GM21447 (cell line): ENCODE data around the gene IFITM5.
"Not testable (repeated sequence)": the region's sequence is repeated elsewhere in the genome, so short reads cannot be mapped to it uniquely, and the experiment has no call there.

Experiments used
- ATAC-seq: cut with Tn5 transposase; IDR thresholded peaks from one replicate; pipeline ENCODE4 v1.9.1; 2021; ENCODE audit not compliant: unreplicated experiment

Gene IFITM5

DNA sequence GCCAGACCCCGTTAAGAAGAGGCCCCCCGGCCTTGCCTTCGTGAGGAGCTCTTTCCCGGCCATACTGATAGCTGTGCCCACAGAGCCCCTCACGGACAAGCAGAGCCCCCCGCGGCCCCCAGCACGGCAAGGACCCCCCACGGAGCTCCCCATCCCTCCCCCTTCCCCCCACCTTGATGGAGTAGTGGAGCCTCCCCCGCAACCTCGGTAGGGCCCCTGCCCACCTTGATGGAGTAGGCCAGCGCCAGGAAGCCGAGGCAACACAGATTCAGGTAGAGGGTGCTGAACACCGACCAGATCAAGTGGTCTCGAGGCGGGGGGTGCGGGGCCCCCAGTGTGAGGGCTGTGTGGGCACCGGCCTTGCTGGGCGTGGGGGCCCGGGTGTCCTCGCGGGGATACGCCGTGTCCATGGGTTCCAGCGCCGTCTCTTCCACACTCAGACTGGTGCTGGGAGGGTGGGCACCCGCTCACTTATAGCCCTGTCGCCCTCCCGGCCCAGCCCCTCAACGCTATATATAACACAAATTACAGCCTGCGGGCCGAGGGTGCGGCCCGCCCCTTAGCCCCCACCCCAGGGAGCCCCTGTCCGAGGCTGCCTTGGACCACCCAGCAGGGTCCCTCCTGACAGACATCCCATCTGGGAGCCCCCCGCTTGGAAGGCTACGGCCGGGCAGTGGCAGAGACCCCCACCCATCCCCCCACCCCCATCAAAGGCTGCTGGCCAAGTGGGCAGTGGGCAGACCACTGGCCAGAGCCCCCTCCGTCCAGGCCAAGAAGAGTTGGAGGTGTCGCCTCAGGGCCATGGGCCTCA is at the start of gene IFITM5:
IFITM5 (minus strand) TSS at position 446 of the 811 bp plus-strand sequence; CDS start at position 410, 36 bp downstream.
- no peak for ATAC-seq

DNA sequence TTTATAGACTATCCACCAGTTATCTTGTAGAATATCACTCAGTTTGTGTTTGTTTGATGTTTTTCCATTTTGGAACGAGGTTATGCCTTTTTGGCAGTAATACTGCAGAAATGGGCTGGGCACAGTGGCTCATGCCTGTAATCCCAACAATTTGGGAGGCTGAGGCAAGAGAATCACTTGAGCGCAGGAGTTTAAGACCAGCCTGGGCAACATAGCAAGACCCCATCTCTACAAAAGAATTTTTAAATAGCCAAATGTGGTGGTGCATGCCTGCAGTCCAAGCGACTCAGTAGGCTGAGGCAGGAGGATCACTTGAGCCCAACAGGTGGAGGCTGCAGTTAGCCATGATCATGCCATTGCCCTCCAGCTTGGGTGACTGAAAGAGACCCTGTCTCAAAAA is 47.2 kb upstream of the IFITM5 start:
- ATAC-seq = no peak

- no peak for ATAC-seq
Measured at GRCh38 chr11:344836-345578, 45.7 kb upstream of the IFITM5 start.

DNA sequence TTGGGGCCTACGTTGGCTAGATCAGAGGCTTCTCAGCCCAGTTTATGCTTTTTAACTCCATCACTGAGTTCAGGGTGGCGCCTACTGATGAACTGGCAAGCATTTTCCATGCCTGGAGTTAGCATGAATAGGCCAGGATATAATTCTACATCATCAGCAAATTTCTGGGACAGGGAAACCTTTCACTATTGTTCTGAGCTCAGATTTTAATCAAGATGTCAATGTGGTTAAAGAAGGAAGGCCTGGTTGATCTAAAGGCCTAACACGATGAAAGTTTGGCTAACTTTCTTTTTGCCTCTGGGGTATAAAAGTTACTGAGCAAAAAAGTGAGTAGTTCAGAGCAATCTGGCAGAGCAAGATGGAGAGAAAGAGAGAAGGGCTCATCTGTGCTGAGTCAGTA is 43.0 kb upstream of the IFITM5 start:
- ATAC-seq = no peak

DNA sequence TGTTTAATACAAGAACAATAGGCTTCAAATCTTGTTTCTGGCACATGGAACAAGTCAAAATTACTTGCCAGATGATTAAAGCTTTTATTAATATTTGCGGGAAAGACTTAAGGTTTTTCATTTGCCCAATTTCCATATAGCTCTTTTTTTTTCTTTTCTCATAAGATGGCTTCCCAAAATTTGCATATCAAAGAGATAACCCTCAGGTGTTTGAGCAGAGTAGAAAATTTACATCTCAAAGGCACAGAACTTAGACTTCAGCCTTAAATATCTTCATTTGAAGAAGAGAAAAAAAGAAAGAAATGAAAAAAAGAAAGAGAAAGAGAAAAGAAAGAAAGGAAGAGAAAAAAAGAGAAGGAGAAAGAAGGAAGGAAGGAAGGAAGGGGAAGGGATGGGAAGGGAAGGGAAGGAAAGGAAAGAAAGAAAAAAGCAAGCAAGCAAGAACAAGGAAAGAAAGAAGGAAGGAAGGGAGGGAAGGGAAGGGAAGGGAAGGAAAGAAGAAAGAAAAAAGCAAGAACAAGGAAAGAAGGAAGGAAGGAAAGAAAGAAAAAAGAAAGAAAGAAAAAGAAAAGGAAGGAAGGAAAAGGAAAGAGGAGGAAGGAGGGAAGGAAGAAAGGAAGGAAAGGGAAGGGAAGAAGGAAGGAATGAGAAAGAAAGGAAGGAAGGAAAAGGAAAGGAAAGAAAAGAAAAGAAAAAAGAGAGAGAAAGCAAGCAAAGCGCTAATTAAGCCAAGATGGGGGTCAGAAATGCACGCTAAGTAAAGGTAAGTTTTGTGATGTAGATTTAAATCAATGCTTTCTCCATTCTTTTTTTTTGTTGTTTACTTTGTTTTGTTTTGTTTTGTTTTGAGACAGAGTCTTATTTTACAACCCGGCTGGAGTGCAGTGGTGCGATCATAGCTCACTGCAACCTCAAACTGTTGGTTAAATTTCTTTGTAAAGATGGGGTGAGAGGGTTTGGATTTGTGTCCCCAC is 41.5 kb upstream of the IFITM5 start:
- no peak for ATAC-seq

DNA sequence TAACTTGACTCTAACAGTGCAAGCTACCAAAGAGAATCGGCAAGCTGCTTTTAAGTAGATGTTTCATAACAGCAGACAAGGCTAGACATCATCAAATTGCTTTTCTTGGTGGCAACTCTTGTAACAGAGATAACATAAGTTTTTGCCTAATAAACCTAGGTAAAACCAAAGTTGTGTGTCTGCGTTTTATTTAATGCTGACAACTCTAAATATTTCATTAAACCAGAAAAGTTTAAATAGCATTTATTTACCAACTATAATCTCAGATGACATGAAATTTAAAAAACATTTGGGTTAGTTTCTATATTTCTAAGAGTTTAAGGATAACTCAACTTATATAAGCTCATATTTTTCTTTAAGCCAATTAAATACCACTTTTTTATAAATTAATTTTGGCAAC is 40.6 kb upstream of the IFITM5 start:
- no peak for ATAC-seq

GRCh38 chr11:337711-338110 is 38.4 kb upstream of the IFITM5 start:
- no peak for ATAC-seq

GRCh38 chr11:336659-337198 is 37.4 kb upstream of the IFITM5 start:
- ATAC-seq = no peak

DNA sequence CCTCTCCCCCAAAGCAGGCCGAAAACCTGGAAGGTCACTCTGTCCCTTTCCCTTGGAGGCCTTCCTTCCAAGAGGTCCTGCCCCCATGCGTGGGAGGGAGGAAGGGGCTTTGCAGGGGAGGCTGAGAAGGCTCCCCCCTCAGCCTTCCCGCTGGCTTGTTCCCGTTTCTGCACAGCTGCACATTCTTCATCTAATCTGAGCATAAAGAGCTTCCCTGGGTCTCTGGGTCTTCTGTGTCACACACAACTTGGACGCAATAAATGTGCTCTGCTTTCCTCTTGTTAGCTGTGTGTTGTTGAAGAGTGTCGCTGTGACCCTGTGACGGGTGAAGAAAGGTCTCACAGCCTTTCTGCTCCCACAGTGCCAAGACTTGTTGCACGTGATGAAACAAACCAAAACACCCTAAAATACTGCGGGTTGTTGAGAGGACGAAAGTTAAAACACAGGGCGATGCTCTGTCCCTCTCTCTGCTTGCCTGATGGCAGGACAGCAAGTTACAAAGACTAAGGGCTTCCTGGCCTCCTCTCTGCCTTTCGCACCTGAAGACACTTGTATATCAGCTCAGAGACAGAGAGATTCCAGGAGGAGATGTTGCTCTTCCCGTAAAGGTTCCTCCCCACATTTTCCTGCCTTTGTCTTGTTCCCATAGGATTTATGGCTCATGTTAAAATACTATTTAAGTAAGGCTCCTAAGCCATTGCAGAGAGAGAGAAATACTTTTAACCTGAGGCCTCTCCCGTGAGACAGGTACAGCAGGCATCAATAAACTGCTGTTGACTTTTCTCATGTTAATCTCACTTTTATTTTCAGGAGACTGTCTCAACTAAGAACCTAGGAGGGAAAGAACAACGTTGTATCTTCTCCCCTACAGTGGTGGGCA is 36.7 kb upstream of the IFITM5 start:
- no peak for ATAC-seq

- ATAC-seq = no peak
Measured at GRCh38 chr11:334264-334994, 35.1 kb upstream of the IFITM5 start.

GRCh38 chr11:333616-334263 is 34.4 kb upstream of the IFITM5 start:
- ATAC-seq = not testable (repeated sequence)

DNA sequence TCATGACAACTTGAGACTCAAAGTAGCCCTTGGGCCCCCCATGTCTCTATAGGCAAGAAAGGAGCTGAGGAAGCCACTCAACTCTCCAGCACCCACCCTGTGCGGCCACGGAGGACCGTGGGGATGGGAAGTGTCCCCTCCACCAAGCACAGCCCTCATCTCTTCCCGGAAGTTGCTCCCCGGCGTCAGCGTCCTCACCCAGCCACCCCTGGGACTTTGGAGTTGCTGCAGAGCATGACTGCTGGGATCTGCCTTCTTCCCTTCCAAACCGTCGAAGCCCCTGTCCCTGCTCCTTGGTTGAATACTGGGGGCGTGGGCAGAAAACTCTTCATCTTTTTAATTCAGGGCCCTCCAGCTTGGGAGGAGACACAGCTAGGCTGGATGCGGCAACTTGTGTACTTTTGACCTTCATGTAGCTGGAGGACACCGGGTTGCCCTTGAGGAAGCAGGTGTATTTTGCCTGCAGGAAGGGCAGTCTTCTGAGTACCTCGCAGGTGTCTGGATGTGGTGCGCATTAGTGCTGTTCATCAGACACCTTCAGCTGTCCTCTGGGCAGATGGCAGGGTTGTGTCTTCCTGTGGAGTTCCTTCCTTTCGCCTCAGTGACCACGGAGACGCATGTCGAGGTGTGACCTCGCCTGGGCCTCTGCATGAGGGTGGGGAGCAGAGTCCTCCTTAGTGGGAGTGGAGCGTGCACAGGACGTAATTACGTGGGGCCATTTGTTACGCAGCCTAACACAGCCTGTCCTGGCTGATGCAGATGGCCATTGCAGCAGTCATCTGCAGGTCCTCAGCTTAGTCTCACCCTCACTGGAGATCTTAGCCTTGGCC is 33.5 kb upstream of the IFITM5 start:
- ATAC-seq = no peak

GRCh38 chr11:331358-332060 is 32.2 kb upstream of the IFITM5 start:
- no peak for ATAC-seq

GRCh38 chr11:330694-331357 is 31.5 kb upstream of the IFITM5 start:
- ATAC-seq = no peak

- ATAC-seq = no peak
Measured at GRCh38 chr11:330307-330693, 31.0 kb upstream of the IFITM5 start.

DNA sequence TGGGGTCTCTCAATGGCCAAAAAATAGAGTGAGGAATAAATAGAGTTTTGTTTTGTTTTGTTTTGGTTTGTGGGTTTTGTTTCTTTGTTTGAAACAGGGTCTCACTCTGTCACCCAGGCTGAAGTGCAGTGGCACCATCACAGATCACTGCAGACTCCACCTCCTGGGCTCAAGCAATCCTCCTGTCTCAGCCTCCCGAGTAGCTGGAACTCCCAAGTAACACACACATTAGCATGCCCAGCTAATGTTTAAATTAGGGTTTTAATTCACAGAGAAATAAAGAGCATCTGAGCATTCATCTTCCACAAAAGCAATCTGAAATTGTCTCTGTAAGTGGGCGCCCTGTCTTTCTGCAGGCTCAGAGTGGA is 30.5 kb upstream of the IFITM5 start:
- ATAC-seq = no peak
